Activated CD4-positive, alpha-beta T cell treated with anti-CD3 and anti-CD28 coated beads for 36 hours (primary cell): ENCODE measurements around the gene RPTOR. TPM values are rescaled to one million over a fixed set of nuclear protein-coding genes. Genes with fewer than 3 reads are reported as not detected.

Experiments
- ATAC-seq: fragments of 200-7000 bp; cut with Tn5 transposase; one replicate; pipeline ENCODE4 v1.10.0; 2021; ENCODE audit warnings: mild to moderate bottlenecking, moderate library complexity
- CTCF ChIA-PET: fragments of 350-600 bp; sonication (Branson Sonifier 250); formaldehyde crosslinking; loops from one replicate; lab custom pipeline; 2021; ENCODE audit warnings: antibody characterized with exemption; lab: Charles Lee
- POLR2A ChIA-PET: fragments of 350-600 bp; sonication (Branson Sonifier 250); formaldehyde crosslinking; loops from one replicate; lab custom pipeline; 2021; ENCODE audit warnings: antibody characterized with exemption, inconsistent platforms; lab: Charles Lee
- DNase-seq: peaks from one replicate; pipeline ENCODE4 v3.0.0-alpha.2; 2020
- H3K27ac Mint-ChIP-seq: one replicate; pipeline ENCODE4 v1.8.0; 2021; ENCODE audit warnings: mixed read lengths
- H3K27me3 Mint-ChIP-seq: one replicate; pipeline ENCODE4 v1.8.0; 2021; ENCODE audit warnings: mixed read lengths
- H3K36me3 Mint-ChIP-seq: one replicate; pipeline ENCODE4 v1.8.0; 2021; ENCODE audit warnings: low read depth, mixed read lengths
- H3K4me1 Mint-ChIP-seq: one replicate; pipeline ENCODE4 v1.8.0; 2021; ENCODE audit warnings: mixed read lengths
- H3K4me3 Mint-ChIP-seq: one replicate; pipeline ENCODE4 v1.8.0; 2021; ENCODE audit warnings: mild to moderate bottlenecking, moderate library complexity, mixed read lengths
- H3K9me3 Mint-ChIP-seq: one replicate; pipeline ENCODE4 v1.8.0; 2021; ENCODE audit warnings: low read depth, mixed read lengths
- intact Hi-C, 2 experiments: fragments of 100-400 bp; cut with DNase I in 1 of 2; cut with micrococcal nuclease in 1 of 2; formaldehyde crosslinking; loops; one replicate each; pipeline versions ENCODE4 v1.14.2 to v1.15.1; 2022 to 2024; cut with DNase I, micrococcal nuclease
- total RNA-seq, 2 experiments: library from RNA; stranded (reverse); gene quantifications; one replicate each; pipeline ENCODE4 v1.2.3, GENCODE V29; 2021

The RPTOR gene
- total RNA-seq, 2 experiments from 2014 or later = 48.6 to 58.1 TPM

GRCh38 chr17:80673152-80673920, 128.7 kb downstream of the RPTOR start:
- H3K27me3 Mint-ChIP-seq = no peaks in the 10 kb centered on the region
- peaks cover 17% of the 10 kb centered on the region for H3K36me3 Mint-ChIP-seq
- POLR2A ChIA-PET = no interaction called here
- peaks cover 71% of the 10 kb centered on the region for H3K4me1 Mint-ChIP-seq
- intact Hi-C loops = no loop called here
- no peak overlapping the region for H3K4me3 Mint-ChIP-seq
- CTCF ChIA-PET = interaction anchor here (1.0 kb wide), 1 partner anchor 226 kb away, joined by 3 read pairs; no protein-coding TSS in a partner anchor
- DNase-seq = peak; percentile 59
- ATAC-seq = peak; percentile 31
- H3K9me3 Mint-ChIP-seq = no peaks in the 10 kb centered on the region
- peak overlapping the region; percentile 69 for H3K27ac Mint-ChIP-seq

GRCh38 chr17:80675438-80676095, 130.9 kb downstream of the RPTOR start:
- Mint-ChIP-seq H3K27ac (peak overlapping the region; percentile 79), H3K4me1 (peaks cover 74% of the 10 kb centered on the region), H3K9me3 (no peaks in the 10 kb centered on the region), H3K36me3 (peaks cover 17% of the 10 kb centered on the region), H3K4me3 (no peak overlapping the region), H3K27me3 (no peaks in the 10 kb centered on the region)
- ATAC-seq (no peak), DNase-seq (no peak)
- POLR2A ChIA-PET = no interaction called here
- intact Hi-C loops = loop anchor here in 1 of 2 experiments (5.0 kb wide), 3 partner anchors 78 to 117 kb away; no protein-coding TSS in a partner anchor
- CTCF ChIA-PET = interaction anchor here (1.8 kb wide), 1 partner anchor 70 kb away, joined by 9 read pairs; no protein-coding TSS in a partner anchor

DNA sequence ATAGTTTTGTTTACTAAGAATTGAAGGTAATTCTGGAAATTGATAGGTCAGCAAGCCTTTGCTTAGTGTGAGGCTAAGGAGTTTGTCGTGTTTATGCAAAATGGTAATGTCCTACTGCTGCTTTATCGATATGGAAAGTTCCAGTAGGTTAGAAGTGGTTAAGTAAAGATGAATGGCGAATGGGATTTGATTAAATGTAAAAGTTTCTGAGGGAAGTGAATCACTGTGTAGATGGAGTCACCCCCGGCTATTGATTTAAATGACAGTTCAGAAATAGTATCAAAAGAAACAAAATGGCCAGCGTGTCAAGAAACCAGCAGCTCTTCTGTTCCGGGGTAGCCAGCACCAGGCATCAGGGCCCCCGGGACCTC, 131.4 kb downstream of the RPTOR start:
- no peak for ATAC-seq
- ChIA-PET CTCF (interaction anchor here (1.8 kb wide), 1 partner anchor 70 kb away, joined by 9 read pairs; no protein-coding TSS in a partner anchor), POLR2A (no interaction called here)
- no peak overlapping the region for H3K4me3 Mint-ChIP-seq
- no peak for DNase-seq
- intact Hi-C loops = loop anchor here in 1 of 2 experiments (5.0 kb wide), 3 partner anchors 79 to 116 kb away; no protein-coding TSS in a partner anchor
- H3K4me1 Mint-ChIP-seq = peaks cover 74% of the 10 kb centered on the region
- H3K27me3 Mint-ChIP-seq = no peaks in the 10 kb centered on the region
- peak overlapping the region; percentile 79 for H3K27ac Mint-ChIP-seq
- peaks cover 20% of the 10 kb centered on the region for H3K36me3 Mint-ChIP-seq
- no peaks in the 10 kb centered on the region for H3K9me3 Mint-ChIP-seq

DNA sequence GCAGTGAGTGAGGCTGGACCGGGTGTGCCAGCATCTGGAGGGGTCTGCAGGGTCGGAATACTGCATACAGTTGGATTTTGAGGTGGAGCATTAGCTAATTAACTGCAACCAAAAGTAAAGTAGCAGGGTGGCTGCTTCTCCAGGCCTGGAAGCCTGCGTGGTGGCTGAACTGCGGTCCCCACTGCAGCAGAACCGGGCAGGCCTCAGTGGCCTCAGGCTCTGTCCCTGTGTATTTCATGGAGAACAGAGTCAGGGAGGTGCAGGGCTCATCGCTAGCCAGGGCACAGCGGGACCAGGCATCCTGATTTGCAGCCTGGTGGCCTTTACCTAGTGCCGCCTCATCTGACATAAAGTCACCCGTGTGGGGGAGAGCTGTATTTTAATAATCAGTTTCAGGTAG, 131.9 kb downstream of the RPTOR start:
- intact Hi-C loops = loop anchor here in 1 of 2 experiments (5.0 kb wide), 3 partner anchors 79 to 116 kb away; no protein-coding TSS in a partner anchor
- CTCF ChIA-PET = interaction anchor here (0.8 to 1.8 kb wide), 2 partner anchors 71 to 223 kb away, joined by 3 to 9 read pairs; no protein-coding TSS in a partner anchor

DNA sequence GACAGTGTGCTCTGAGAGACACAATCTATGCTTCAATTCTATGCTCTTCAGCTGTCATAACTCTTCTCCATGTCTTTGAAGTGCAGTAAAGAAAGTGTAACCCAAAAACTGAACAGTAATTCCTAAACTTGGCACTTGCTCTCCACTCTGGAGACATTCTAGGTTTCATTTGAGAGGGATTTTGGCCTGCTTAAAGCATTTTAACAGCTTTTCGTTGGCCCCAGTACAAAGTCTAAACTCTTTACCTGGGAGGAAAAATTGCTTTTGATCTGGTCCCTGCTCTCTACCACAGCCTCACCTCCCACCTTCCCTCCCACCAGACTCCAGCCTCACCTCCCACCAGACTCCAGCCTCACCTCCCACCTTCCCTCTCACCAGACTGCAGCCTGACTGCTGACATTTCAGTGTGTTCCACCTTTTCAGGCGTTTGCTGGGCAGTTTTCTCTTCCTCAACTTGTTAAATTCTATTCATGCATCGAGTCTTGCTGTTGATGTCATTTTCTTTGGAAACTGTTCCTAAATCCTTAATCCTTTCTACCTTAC, 132.6 kb downstream of the RPTOR start:
- Mint-ChIP-seq H3K27me3 (no peaks in the 10 kb centered on the region), H3K4me1 (peaks cover 74% of the 10 kb centered on the region), H3K4me3 (peak overlapping the region; percentile 48), H3K9me3 (no peaks in the 10 kb centered on the region), H3K36me3 (peaks cover 15% of the 10 kb centered on the region), H3K27ac (peak overlapping the region; percentile 91)
- ATAC-seq (peak; percentile 32), DNase-seq (no peak)
- ChIA-PET POLR2A (no interaction called here), CTCF (interaction anchor here (0.8 to 1.8 kb wide), 2 partner anchors 72 to 222 kb away, joined by 3 to 9 read pairs; no protein-coding TSS in a partner anchor)
- intact Hi-C loops = loop anchor here in 1 of 2 experiments (5.0 kb wide), 3 partner anchors 80 to 115 kb away; no protein-coding TSS in a partner anchor

More for the DNA sequence above, 131.9 kb downstream of the RPTOR start:
- no peak for ATAC-seq
- POLR2A ChIA-PET = no interaction called here
- peak overlapping the region; percentile 79 for H3K27ac Mint-ChIP-seq
- no peaks in the 10 kb centered on the region for H3K9me3 Mint-ChIP-seq
- H3K4me3 Mint-ChIP-seq = no peak overlapping the region
- no peaks in the 10 kb centered on the region for H3K27me3 Mint-ChIP-seq
- no peak for DNase-seq
- peaks cover 74% of the 10 kb centered on the region for H3K4me1 Mint-ChIP-seq
- H3K36me3 Mint-ChIP-seq = peaks cover 16% of the 10 kb centered on the region

- POLR2A ChIA-PET = interaction anchor here (0.6 kb wide), 2 partner anchors 39 to 86 kb away, joined by 3 to 4 read pairs; no protein-coding TSS in a partner anchor
- peak overlapping the region; percentile 58 for H3K4me3 Mint-ChIP-seq
- H3K27ac Mint-ChIP-seq = peak overlapping the region; percentile 87
- CTCF ChIA-PET = interaction anchor here (0.9 kb wide), 1 partner anchor 75 kb away, joined by 3 read pairs; no protein-coding TSS in a partner anchor
- no peak for ATAC-seq
- intact Hi-C loops = loop anchor here (2.0 to 5.0 kb wide), 4 partner anchors 75 to 112 kb away; no protein-coding TSS in a partner anchor
- H3K36me3 Mint-ChIP-seq = peaks cover 11% of the 10 kb centered on the region
- no peak for DNase-seq
- H3K27me3 Mint-ChIP-seq = no peaks in the 10 kb centered on the region
- peaks cover 58% of the 10 kb centered on the region for H3K4me1 Mint-ChIP-seq
- no peaks in the 10 kb centered on the region for H3K9me3 Mint-ChIP-seq
Measured at GRCh38 chr17:80679816-80680215, 135.2 kb downstream of the RPTOR start.

- H3K27ac Mint-ChIP-seq = no peak overlapping the region
- POLR2A ChIA-PET = no interaction called here
- H3K9me3 Mint-ChIP-seq = no peaks in the 10 kb centered on the region
- DNase-seq (no peak), ATAC-seq (no peak)
- H3K4me3 Mint-ChIP-seq = no peak overlapping the region
- H3K36me3 Mint-ChIP-seq = peaks cover 11% of the 10 kb centered on the region
- no peaks in the 10 kb centered on the region for H3K27me3 Mint-ChIP-seq
- CTCF ChIA-PET = no interaction called here
- H3K4me1 Mint-ChIP-seq = peaks cover 47% of the 10 kb centered on the region
- intact Hi-C loops = no loop called here
Measured at GRCh38 chr17:80681215-80681614, 136.6 kb downstream of the RPTOR start.

DNA sequence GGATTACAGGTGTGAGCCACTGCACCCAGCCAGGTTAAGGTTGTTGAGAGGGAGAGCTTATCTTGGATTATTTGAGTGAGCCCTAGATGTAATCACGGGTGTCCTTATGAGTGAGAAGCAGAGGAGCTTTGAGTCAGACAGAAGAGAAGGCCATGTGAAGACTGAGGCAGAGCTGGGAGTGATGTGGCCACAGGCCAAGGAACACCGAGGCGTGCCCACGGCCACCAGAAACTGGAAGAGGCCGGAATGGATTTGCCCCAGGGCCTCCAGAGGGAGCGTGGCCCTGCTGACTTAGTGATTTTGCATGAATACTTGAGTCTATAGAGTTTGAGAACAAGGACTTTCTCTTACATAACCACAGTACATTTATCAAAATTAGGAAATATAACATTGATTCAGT, 137.7 kb downstream of the RPTOR start:
- ChIA-PET POLR2A (no interaction called here), CTCF (interaction anchor here (0.9 kb wide), 1 partner anchor 255 kb away, joined by 3 read pairs; no protein-coding TSS in a partner anchor)
- peaks cover 15% of the 10 kb centered on the region for H3K36me3 Mint-ChIP-seq
- no peak overlapping the region for H3K27ac Mint-ChIP-seq
- no peaks in the 10 kb centered on the region for H3K9me3 Mint-ChIP-seq
- no peaks in the 10 kb centered on the region for H3K27me3 Mint-ChIP-seq
- intact Hi-C loops = no loop called here
- DNase-seq = no peak
- peaks cover 44% of the 10 kb centered on the region for H3K4me1 Mint-ChIP-seq
- H3K4me3 Mint-ChIP-seq = no peak overlapping the region
- ATAC-seq = no peak

- peaks cover 33% of the 10 kb centered on the region for H3K4me1 Mint-ChIP-seq
- H3K9me3 Mint-ChIP-seq = no peaks in the 10 kb centered on the region
- peaks cover 21% of the 10 kb centered on the region for H3K36me3 Mint-ChIP-seq
- H3K27me3 Mint-ChIP-seq = no peaks in the 10 kb centered on the region
- intact Hi-C loops = no loop called here
- ATAC-seq = no peak
- no peak overlapping the region for H3K4me3 Mint-ChIP-seq
- CTCF ChIA-PET = no interaction called here
- POLR2A ChIA-PET = no interaction called here
- H3K27ac Mint-ChIP-seq = no peak overlapping the region
- no peak for DNase-seq
Measured at GRCh38 chr17:80683625-80684104, 139.0 kb downstream of the RPTOR start.

DNA sequence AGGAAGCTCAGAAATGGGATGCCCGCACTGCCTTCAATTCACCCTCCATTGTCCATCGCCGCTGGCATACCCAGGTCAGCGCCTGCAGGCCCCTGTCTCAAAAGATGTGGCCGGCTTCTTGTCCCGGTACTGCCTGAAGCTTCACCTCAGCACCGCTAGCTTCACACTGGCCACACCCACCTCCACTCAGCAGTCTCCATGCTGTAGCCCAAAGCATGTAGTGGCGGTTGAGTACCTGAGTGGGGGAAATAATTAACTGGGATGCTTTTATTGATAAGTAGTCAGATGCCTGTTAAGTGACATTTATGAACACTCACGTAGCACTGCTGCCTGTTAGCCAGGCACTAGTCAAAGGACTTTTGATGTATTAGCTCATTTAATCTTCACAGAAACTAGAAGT, 143.2 kb downstream of the RPTOR start:
- POLR2A ChIA-PET = no interaction called here
- H3K4me1 Mint-ChIP-seq = peaks cover 24% of the 10 kb centered on the region

More for the DNA sequence above, 143.2 kb downstream of the RPTOR start:
- H3K27ac Mint-ChIP-seq = no peak overlapping the region
- no peak overlapping the region for H3K4me3 Mint-ChIP-seq
- ATAC-seq (no peak), DNase-seq (no peak)
- intact Hi-C loops = no loop called here
- no peaks in the 10 kb centered on the region for H3K9me3 Mint-ChIP-seq
- H3K27me3 Mint-ChIP-seq = no peaks in the 10 kb centered on the region
- peaks cover 24% of the 10 kb centered on the region for H3K36me3 Mint-ChIP-seq
- CTCF ChIA-PET = interaction anchor here (0.8 kb wide), 1 partner anchor 68 kb away, joined by 3 read pairs; no protein-coding TSS in a partner anchor
